HG03342 (cell line): ENCODE measurements around the gene PFKFB4.

Source experiments
- ATAC-seq: cut with Tn5 transposase; IDR thresholded peaks from one replicate; pipeline ENCODE4 v1.9.1; 2021; ENCODE audit warnings: mild to moderate bottlenecking, moderate library complexity; ENCODE audit not compliant: unreplicated experiment

PFKFB4 gene

DNA sequence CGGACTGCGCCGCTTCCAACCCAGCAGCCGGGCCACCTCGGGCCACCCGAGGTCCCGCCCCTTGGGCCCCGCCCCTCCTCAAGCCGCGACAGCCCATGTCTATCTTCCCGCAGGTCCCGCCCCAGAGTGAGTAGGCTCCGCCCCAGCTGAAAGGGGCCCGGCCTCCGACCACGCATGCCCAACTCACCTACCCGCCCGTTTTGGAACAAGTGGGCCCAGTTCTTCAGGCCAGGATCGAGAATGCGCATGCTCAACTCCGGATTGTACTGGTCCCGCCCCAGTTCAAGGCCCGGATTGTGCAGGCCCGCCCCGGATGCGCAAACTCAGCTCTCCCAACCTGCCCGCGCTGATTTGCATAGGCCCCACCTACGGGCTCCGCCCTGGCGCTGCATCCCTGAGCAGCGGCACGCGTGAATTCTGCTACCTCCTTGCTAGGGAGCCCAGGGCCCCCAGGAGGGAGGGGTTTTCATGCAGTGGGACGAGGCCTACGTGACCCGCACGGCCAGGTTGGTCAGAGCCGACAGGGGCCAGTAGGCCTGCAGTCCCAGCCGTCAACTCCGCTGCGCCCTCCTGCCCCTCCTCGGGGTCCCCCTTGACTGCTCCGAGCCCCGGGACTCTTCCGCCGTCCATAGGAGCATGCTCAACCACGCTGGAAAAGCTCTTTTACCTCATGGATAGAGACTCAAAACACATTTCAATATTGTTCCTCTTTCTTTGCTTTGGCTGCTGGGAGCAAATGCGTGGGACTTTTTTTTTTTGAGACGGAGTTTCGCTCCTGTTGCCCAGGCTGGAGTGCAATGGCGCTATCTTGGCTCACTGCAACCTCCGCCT is at the start of gene PFKFB4:
Gene PFKFB4 (minus strand): TSS at position 8 of the 831 bp plus-strand sequence. CDS start 26 bp downstream, outside the sequence.
- peak; percentile 80 for ATAC-seq

DNA sequence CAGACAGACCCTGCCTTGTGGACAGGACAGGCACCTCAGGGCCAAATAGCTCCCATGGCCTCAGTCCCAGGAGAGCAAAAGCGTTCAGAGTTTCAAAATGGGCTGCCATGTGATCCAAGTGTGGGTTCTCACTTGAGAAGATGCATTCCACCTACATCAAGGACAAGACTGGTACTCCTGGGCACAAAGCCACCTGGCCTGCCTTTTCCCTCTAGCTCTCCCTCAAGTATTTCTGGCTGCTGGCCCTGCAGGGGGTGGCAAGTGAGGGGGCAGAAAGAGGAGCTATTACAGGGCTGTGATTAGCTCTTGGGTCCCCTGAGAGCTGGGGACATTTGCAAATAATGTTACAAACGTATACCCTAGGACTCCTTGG is 45.0 kb upstream of the PFKFB4 start:
- ATAC-seq: no peak

DNA sequence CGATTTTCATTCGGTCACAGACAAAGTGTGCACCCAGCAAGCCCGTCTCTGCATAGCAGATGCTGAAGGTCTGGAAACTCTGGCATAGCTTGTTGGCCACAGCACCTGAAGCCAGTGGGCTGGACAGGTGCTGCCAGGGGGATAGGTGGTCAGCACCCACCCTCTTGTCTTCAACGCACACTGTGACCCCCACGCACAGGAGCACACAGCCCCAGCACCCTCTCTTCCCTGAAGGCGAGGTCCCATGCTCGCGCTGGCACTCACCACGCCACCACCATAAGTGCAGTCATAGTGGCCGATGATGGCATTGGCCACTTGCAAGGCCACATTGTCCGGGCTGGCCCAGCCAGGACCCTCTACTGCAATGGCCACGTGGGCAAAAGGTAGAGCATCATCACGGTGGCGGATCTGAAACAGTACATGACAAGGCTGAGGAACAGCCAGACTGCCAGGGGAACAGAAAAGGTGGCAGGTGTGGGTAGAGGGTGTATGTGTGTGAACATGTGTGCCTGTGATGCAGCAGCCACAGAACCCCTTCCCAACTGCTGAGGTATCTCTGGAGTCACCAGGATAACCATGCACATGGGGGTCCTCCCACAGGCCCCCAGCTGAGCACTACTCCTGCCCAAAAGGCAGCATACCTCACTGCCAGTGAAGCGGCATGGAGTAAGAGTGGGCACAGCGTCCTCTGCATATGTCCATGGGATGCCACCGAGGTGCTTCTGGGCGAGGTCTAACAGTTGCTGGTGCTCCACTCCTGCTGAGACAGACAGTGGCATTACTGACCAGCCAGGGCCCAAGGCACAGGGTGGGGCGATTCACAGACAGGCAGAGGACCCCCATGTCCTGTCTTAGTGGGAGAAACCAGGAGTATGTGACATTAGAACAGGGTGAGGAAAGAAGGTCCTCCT is 44.4 kb upstream of the PFKFB4 start:
- ATAC-seq: no peak

- ATAC-seq: no peak
Observed at GRCh38 chr3:48599509-48600285, 43.1 kb upstream of the PFKFB4 start.

DNA sequence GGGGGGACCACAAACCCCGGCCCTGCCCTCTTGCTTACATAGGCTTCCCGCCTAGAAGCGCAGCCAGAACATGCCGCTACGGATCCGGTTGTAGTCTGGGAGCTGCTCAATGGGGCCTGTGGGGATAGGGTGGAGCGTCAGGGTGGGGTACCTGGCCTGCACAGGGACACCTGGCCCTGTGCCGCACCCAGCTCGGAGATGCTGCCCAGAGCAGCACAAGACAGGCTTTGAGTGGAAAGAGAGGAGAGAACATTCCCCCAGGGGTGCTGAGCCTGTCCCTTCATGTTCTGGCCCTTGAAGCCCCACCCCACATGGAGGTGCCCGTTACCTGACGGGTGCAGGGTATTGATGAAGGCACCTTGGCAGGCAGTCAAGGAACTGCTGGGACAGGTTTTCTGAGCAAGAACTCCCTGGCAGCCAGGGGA is 42.5 kb upstream of the PFKFB4 start:
- no peak for ATAC-seq

- ATAC-seq: no peak
Observed at GRCh38 chr3:48598323-48599076, 41.9 kb upstream of the PFKFB4 start.

GRCh38 chr3:48597408-48597800 is 40.8 kb upstream of the PFKFB4 start:
- no peak for ATAC-seq

DNA sequence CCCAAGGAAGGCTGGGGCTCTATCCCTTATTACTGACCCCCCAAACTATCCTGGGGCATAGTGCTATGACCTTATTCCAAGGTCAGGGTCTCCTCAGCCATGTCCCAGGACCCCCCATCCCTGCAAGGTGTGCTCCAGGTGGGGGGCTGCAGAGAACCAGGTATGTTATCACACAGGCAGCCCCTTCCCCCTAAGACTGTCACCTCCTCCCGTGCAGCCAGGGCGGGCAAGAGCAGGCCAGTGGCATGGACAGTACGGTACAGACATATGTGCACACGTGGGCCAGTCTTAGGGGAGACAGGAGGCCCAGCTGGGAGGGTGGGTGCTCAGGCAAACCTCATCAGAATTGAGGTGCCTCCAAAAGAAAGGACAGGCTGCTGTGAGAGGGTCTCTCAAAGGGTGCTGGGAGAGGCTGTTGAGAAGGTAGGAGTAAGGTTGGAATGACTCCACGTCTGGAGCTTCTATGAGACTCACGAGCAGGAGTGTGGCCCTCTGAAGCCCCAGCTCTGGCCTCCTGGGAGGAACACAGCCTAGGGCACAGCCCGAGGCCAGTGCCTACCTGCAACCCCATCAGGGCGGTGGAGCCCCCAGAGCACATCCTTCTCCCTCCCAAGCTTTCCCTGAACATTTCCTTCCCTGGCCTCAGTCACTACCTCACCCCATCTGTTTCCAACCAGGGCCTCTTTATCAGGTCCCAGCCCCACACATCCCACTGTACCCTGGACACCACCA is 40.2 kb upstream of the PFKFB4 start:
- ATAC-seq: no peak

GRCh38 chr3:48596157-48596556 is 39.6 kb upstream of the PFKFB4 start:
- no peak for ATAC-seq

DNA sequence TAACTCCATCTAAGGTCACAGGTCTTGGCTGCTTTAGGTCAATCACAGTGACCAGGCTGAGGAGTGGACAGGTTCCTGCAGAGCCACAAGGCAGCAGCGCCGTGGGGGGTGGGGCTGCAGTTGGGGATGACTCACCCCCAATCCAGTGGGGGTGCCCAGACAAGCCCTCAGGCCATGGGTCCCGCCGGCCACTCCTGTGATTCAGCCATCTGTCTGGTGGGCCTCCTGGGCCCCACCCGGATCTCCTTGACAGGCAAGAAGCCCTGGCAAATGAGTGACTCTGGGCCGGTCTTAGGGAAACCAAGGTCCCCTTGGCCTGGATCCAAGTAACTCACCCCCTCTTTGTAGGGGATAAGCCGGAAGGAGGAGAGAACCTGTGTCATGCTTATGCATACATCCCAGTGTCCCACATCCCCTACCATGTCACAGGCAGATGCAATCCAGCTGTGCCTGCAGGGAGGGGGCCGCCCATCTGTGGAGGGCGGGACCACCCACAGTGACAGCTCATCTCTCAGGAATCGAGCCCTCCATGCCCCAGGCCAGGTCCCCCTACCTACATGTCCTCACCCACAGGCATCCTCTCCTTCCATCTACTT is 39.0 kb upstream of the PFKFB4 start:
- no peak for ATAC-seq

GRCh38 chr3:48595075-48595525 is 38.5 kb upstream of the PFKFB4 start, which contains the start of gene COL7A1:
Gene COL7A1, minus strand, starts transcription at chr3:48595329. Its CDS starts 170 bp downstream, at chr3:48595159.
- no peak for ATAC-seq

- no peak for ATAC-seq
Observed at GRCh38 chr3:48594417-48595049, 37.9 kb upstream of the PFKFB4 start.

DNA sequence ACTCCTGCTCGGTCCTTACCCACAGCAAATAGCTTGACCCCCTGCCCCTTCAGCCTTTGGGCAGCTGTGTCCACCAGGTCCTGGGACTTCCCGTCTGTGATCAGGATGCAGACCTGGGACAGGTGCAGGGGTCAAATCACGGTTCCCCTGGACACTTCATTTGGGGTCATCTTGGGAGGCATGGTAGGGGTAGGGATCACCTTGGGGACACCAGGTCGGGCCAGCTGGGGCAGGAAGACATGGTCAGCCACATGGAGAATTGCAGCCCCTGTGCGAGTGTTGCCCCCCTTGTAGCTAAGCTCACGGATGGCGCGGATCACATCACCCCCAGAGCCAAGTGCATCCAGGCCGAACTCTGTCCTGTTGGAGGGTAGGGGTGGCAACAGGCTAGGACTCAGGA is 36.7 kb upstream of the PFKFB4 start:
- no peak for ATAC-seq

DNA sequence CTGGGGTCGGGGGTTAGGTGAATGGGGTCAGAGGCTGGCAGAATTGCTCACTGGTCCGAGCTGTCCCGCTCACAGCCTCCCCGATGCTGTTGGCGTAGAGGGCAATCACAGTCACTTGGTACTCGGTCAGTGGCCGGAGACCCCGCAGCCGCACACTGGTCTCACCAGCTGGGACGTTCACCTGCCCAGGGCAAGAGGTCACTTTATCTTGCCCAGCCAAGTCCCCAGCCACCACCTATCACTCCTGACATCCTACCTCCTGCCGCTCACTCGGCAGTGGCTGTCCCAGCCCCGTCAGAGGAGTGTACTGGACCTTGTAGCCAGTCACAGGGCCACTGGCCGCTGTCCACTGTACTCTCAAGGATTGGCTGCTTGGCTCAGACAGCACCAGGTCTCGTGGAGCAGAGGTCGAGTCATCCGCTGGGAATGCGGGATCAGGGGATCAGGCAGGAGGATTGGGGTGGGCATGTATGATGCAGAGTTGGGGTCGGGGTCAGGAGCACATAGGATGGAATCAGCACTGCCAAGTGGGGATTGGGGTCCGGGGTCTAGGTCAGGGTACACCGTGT is 36.0 kb upstream of the PFKFB4 start:
- no peak for ATAC-seq

- no peak for ATAC-seq
Observed at GRCh38 chr3:48591886-48592518, 35.4 kb upstream of the PFKFB4 start.

GRCh38 chr3:48591436-48591835 is 34.8 kb upstream of the PFKFB4 start:
- ATAC-seq: no peak

GRCh38 chr3:48588230-48588629 is 31.6 kb upstream of the PFKFB4 start:
- ATAC-seq: no peak

DNA sequence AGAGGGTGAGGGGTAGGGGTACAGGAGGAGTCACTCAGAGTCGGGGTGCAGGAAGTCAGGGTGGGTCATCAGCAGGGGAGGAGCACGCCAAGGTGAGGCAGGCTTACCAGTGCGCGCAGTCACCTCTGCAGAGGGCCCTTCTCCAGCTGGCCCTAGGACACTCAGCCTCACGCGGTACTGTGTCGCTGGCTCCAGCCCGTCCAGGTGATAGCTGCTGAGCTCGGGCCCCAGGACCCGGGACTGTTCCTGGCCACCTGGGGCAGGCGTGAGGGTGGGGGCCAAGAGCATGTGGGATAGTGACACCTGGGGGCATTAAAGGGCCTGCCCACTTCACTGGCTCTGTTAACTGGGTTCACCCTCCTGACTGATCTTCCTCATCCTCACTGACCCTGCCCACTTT is 31.1 kb upstream of the PFKFB4 start:
- ATAC-seq: no peak
